H9 (cell line): ENCODE data around the gene MAPKAPK2. TPM values are rescaled to one million over a fixed set of nuclear protein-coding genes. Genes with fewer than 3 reads are reported as not detected.

Experiments
- DNase-seq: peaks from one replicate; pipeline ENCODE4 v3.0.0-alpha.2; 2017
- H2AFZ ChIP-seq: one replicate; pipeline ENCODE4 v1.6.1; 2013; ENCODE audit warnings: mild to moderate bottlenecking, low read length, control low read depth, moderate library complexity
- H2AK5ac ChIP-seq: 2 replicates; pipeline ENCODE4 v1.6.1; 2013; ENCODE audit warnings: low read length, control low read depth, mixed read lengths; ENCODE audit not compliant: insufficient read length
- H2BK120ac ChIP-seq: one replicate; pipeline ENCODE4 v1.6.1; 2013; ENCODE audit warnings: low read depth, mild to moderate bottlenecking, low read length, control low read depth, inconsistent platforms; ENCODE audit not compliant: poor library complexity, severe bottlenecking
- H2BK12ac ChIP-seq: 2 replicates; pipeline ENCODE4 v1.6.1; 2013; ENCODE audit warnings: low read length, control low read depth, mixed read lengths, low read depth; ENCODE audit not compliant: insufficient read length
- H2BK15ac ChIP-seq: 2 replicates; pipeline ENCODE4 v1.6.1; 2013; ENCODE audit warnings: low read depth, low read length, control low read depth
- H2BK20ac ChIP-seq: one replicate; pipeline ENCODE4 v1.6.1; 2013; ENCODE audit warnings: low read depth, mild to moderate bottlenecking, low read length, control low read depth, inconsistent platforms; ENCODE audit not compliant: poor library complexity, severe bottlenecking
- H2BK5ac ChIP-seq: 2 replicates; pipeline ENCODE4 v1.6.1; 2013; ENCODE audit warnings: low read length, control low read depth, mixed read lengths; ENCODE audit not compliant: insufficient read length
- H3K14ac ChIP-seq: 2 replicates; pipeline ENCODE4 v1.6.1; 2013; ENCODE audit warnings: low read length, control low read depth; ENCODE audit not compliant: insufficient read depth
- H3K18ac ChIP-seq: 2 replicates; pipeline ENCODE4 v1.6.1; 2013; ENCODE audit warnings: low read depth, mild to moderate bottlenecking, mixed read lengths, low read length, control low read depth; ENCODE audit not compliant: insufficient read length
- H3K23ac ChIP-seq: 2 replicates; pipeline ENCODE4 v1.6.1; 2013; ENCODE audit warnings: low read length, control low read depth, mixed read lengths, low read depth; ENCODE audit not compliant: insufficient read length
- H3K23me2 ChIP-seq: 2 replicates; pipeline ENCODE4 v1.6.1; 2013; ENCODE audit warnings: low read depth, mild to moderate bottlenecking, mixed read lengths, low read length, control low read depth; ENCODE audit not compliant: insufficient read length, poor library complexity, severe bottlenecking
- H3K27ac ChIP-seq: 2 replicates; pipeline ENCODE4 v1.5.1; 2013; ENCODE audit warnings: low read length, control low read depth, mixed read lengths, low read depth; ENCODE audit not compliant: insufficient read length
- H3K27me3 ChIP-seq: 2 replicates; pipeline ENCODE4 v1.6.1; 2013; ENCODE audit warnings: low read length, control low read depth, inconsistent platforms; ENCODE audit not compliant: insufficient read depth
- H3K4ac ChIP-seq: 2 replicates; pipeline ENCODE4 v1.6.1; 2013; ENCODE audit warnings: low read depth, mild to moderate bottlenecking, control low read depth, inconsistent platforms, low read length, moderate library complexity
- H3K4me1 ChIP-seq: 2 replicates; pipeline ENCODE4 v1.6.1; 2013; ENCODE audit warnings: low read length, control low read depth, inconsistent platforms; ENCODE audit not compliant: insufficient read depth
- H3K4me2 ChIP-seq: 2 replicates; pipeline ENCODE4 v1.6.1; 2013; ENCODE audit warnings: low read length, control low read depth, mixed read lengths; ENCODE audit not compliant: insufficient read length, insufficient read depth
- H3K56ac ChIP-seq: 2 replicates; pipeline ENCODE4 v1.6.1; 2013; ENCODE audit warnings: low read depth, mild to moderate bottlenecking, mixed read lengths, low read length, control low read depth; ENCODE audit not compliant: insufficient read length
- H3K79me1 ChIP-seq: 2 replicates; pipeline ENCODE4 v1.6.1; 2013; ENCODE audit warnings: low read depth, mild to moderate bottlenecking, moderate library complexity, low read length, control low read depth, inconsistent platforms; ENCODE audit not compliant: insufficient read depth, poor library complexity, severe bottlenecking
- H3K79me2 ChIP-seq: 2 replicates; pipeline ENCODE4 v1.6.1; 2013; ENCODE audit warnings: low read length, control low read depth, inconsistent platforms; ENCODE audit not compliant: insufficient read depth
- H3K9ac ChIP-seq: 2 replicates; pipeline ENCODE4 v1.6.1; 2013; ENCODE audit warnings: low read length, control low read depth, mixed read lengths; ENCODE audit not compliant: insufficient read length; ENCODE audit errors: extremely low read depth
- H3K9me3 ChIP-seq: one replicate; pipeline ENCODE4 v1.6.1; 2013; ENCODE audit warnings: low read depth, low read length, inconsistent platforms; ENCODE audit not compliant: control insufficient read depth
- H3T11ph ChIP-seq: one replicate; pipeline ENCODE4 v1.6.1; 2013; ENCODE audit warnings: mild to moderate bottlenecking, low read length, control low read depth, inconsistent platforms
- H4K20me1 ChIP-seq: one replicate; pipeline ENCODE4 v1.6.1; 2013; ENCODE audit not compliant: control insufficient read depth, insufficient read length, insufficient read depth
- H4K5ac ChIP-seq: 2 replicates; pipeline ENCODE4 v1.6.1; 2013; ENCODE audit warnings: low read depth, mild to moderate bottlenecking, mixed read lengths, low read length, control low read depth; ENCODE audit not compliant: insufficient read length
- H4K8ac ChIP-seq: replicated peaks from 2 replicates; pipeline ENCODE4 v1.6.1; 2013; ENCODE audit warnings: low read length, control low read depth, mixed read lengths, low read depth; ENCODE audit not compliant: insufficient read length
- H4K91ac ChIP-seq: 2 replicates; pipeline ENCODE4 v1.6.1; 2013; ENCODE audit warnings: low read depth, mild to moderate bottlenecking, moderate library complexity, mixed read lengths, low read length, control low read depth; ENCODE audit not compliant: insufficient read length
- H3K27ac Mint-ChIP-seq, 3 experiments: 2 replicates in 2 of 3; 3 replicates in 1 of 3; pipeline ENCODE4 v1.8.0; 2020 to 2021; ENCODE audit warnings: mixed read lengths in 3 of 3, mild to moderate bottlenecking in 1 of 3, moderate library complexity in 1 of 3
- H3K27me3 Mint-ChIP-seq: 2 replicates; pipeline ENCODE4 v1.8.0; 2021; ENCODE audit warnings: low read depth, mild to moderate bottlenecking, moderate library complexity, mixed read lengths
- H3K36me3 Mint-ChIP-seq, 3 experiments: 2 replicates in 2 of 3; 3 replicates in 1 of 3; pipeline ENCODE4 v1.8.0; 2020 to 2021; ENCODE audit warnings: low read depth in 3 of 3, mixed read lengths in 3 of 3; ENCODE audit not compliant: insufficient read depth in 1 of 3
- H3K4me1 Mint-ChIP-seq, 2 experiments: 2 replicates each; pipeline ENCODE4 v1.8.0; 2020; ENCODE audit warnings: mixed read lengths in 2 of 2
- H3K4me3 Mint-ChIP-seq, 2 experiments: 2 replicates in 1 of 2; 3 replicates in 1 of 2; pipeline ENCODE4 v1.8.0; 2020 to 2021; ENCODE audit warnings: mild to moderate bottlenecking in 2 of 2, mixed read lengths in 2 of 2, moderate library complexity in 1 of 2
- H3K9me3 Mint-ChIP-seq, 2 experiments: 2 replicates in 1 of 2; 3 replicates in 1 of 2; pipeline ENCODE4 v1.8.0; 2020; ENCODE audit warnings: mild to moderate bottlenecking in 2 of 2, mixed read lengths in 2 of 2, moderate library complexity in 1 of 2
- WGBS: extraction: QIAGEN DNeasy Blood & Tissue Kit; methylation state at CpG from one replicate; pipeline ENCODE4 v1.1.7; 2013; ENCODE audit warnings: missing lambda C conversion rate, low lambda C conversion rate, mixed read lengths; ENCODE audit not compliant: insufficient read length; ENCODE audit errors: extremely low coverage; 5-methylcytosine and 5-hydroxymethylcytosine counted together
- total RNA-seq: library from RNA; stranded (reverse); gene quantifications from 2 replicates; pipeline ENCODE4 v1.2.1, GENCODE V29; 2021
- TF ChIP-seq, protein P1 (sequence below): fragments of 200-600 bp; sonication (generic); conservative IDR thresholded peaks from 3 replicates; pipeline ENCODE4 v1.8.0; 2021; ENCODE audit warnings: antibody characterized with exemption, mild to moderate bottlenecking

MAPKAPK2 gene
- total RNA-seq, 1 experiment from 2014 or later = 50.1 TPM

GRCh38 chr1:206663362-206663761, 21.3 kb upstream of the MAPKAPK2 start:
- no peak overlapping the region for H4K91ac ChIP-seq
- DNase-seq = no peak
- no peak overlapping the region for H3K14ac ChIP-seq
- H2AFZ ChIP-seq = no peak overlapping the region
- peak overlapping the region in 1 of 2 experiments; percentile 67; a peak in 2 of 5 replicates for H3K4me3 Mint-ChIP-seq
- peaks cover 3% of the 10 kb centered on the region for H3K23me2 ChIP-seq
- peaks cover 71% of the 10 kb centered on the region for H3K27me3 Mint-ChIP-seq
- peak overlapping the region; percentile 64 for H3K4me2 ChIP-seq
- H3K9me3 Mint-ChIP-seq = no peaks in the 10 kb centered on the region
- no peaks in the 10 kb centered on the region for H3K79me2 ChIP-seq
- TF ChIP-seq, protein P1, sequence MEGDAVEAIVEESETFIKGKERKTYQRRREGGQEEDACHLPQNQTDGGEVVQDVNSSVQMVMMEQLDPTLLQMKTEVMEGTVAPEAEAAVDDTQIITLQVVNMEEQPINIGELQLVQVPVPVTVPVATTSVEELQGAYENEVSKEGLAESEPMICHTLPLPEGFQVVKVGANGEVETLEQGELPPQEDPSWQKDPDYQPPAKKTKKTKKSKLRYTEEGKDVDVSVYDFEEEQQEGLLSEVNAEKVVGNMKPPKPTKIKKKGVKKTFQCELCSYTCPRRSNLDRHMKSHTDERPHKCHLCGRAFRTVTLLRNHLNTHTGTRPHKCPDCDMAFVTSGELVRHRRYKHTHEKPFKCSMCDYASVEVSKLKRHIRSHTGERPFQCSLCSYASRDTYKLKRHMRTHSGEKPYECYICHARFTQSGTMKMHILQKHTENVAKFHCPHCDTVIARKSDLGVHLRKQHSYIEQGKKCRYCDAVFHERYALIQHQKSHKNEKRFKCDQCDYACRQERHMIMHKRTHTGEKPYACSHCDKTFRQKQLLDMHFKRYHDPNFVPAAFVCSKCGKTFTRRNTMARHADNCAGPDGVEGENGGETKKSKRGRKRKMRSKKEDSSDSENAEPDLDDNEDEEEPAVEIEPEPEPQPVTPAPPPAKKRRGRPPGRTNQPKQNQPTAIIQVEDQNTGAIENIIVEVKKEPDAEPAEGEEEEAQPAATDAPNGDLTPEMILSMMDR = no peak
- no peak overlapping the region for H2BK15ac ChIP-seq
- no peak overlapping the region for H3K4ac ChIP-seq
- H3K9me3 ChIP-seq = no peaks in the 10 kb centered on the region
- no peaks in the 10 kb centered on the region for H4K20me1 ChIP-seq
- no peak overlapping the region for H2BK12ac ChIP-seq
- no peak overlapping the region for H3K9ac ChIP-seq
- no peaks in the 10 kb centered on the region for H3K4me1 ChIP-seq
- no peak overlapping the region for H4K5ac ChIP-seq
- H3K23ac ChIP-seq = no peak overlapping the region
- no peak overlapping the region for H3K27ac ChIP-seq
- no peak overlapping the region for H2BK20ac ChIP-seq
- no peak overlapping the region for H3K18ac ChIP-seq
- no peaks in the 10 kb centered on the region for H3K79me1 ChIP-seq
- no CpG with 5 or more reads among the region's 5 CpGs for WGBS
- H3T11ph ChIP-seq = no peak overlapping the region
- H3K27me3 ChIP-seq = peaks cover 5% of the 10 kb centered on the region; the same call in 1 of the 2 replicates
- peaks cover 7 to 14% of the 10 kb centered on the region in 2 experiments for H3K4me1 Mint-ChIP-seq
- no peaks in the 10 kb centered on the region for H3K36me3 Mint-ChIP-seq
- H2AK5ac ChIP-seq = no peak overlapping the region
- H3K56ac ChIP-seq = no peak overlapping the region
- no peak overlapping the region for H3K27ac Mint-ChIP-seq
- no peak overlapping the region for H2BK5ac ChIP-seq
- no peak overlapping the region for H2BK120ac ChIP-seq
- H4K8ac ChIP-seq = no peak overlapping the region
